Neural crest cell (in vitro differentiated cells): ENCODE measurements around the gene RNASE11. TPM values are rescaled to one million over a fixed set of nuclear protein-coding genes. Genes with fewer than 3 reads are reported as not detected.
A peak's percentile ranks its signal among the peaks of the same experiment; 100 is the strongest.

Experiments used
- DNase-seq: peaks from one replicate; pipeline ENCODE4 v3.0.0; 2021; ENCODE audit warnings: low read depth, mixed read lengths, low spot score
- H3K27ac Mint-ChIP-seq: one replicate; pipeline ENCODE4 v1.8.0; 2021; ENCODE audit warnings: mild to moderate bottlenecking, mixed read lengths; ENCODE audit not compliant: unreplicated experiment
- H3K27me3 Mint-ChIP-seq: 2 replicates; pipeline ENCODE4 v1.8.0; 2021; ENCODE audit warnings: low read depth, mild to moderate bottlenecking, mixed read lengths
- H3K36me3 Mint-ChIP-seq: 2 replicates; pipeline ENCODE4 v1.8.0; 2021; ENCODE audit warnings: low read depth, mild to moderate bottlenecking, mixed read lengths
- H3K4me1 Mint-ChIP-seq: 2 replicates; pipeline ENCODE4 v1.8.0; 2021; ENCODE audit warnings: mixed read lengths
- H3K4me3 Mint-ChIP-seq: one replicate; pipeline ENCODE4 v1.8.0; 2021; ENCODE audit warnings: mild to moderate bottlenecking, mixed read lengths
- H3K9me3 Mint-ChIP-seq: 2 replicates; pipeline ENCODE4 v1.8.0; 2021; ENCODE audit warnings: mixed read lengths
- total RNA-seq: library from RNA; stranded (reverse); gene quantifications from 2 replicates; pipeline ENCODE4 v1.2.1, GENCODE V29; 2021
- TF ChIP-seq, protein P1 (sequence below): fragments of 200-600 bp; sonication (generic); conservative IDR thresholded peaks from 2 replicates; pipeline ENCODE4 v1.5.0; 2021; ENCODE audit warnings: antibody characterized with exemption, mild to moderate bottlenecking

RNASE11 gene
- total RNA-seq, 1 donor from 2014 or later: not detected

DNA sequence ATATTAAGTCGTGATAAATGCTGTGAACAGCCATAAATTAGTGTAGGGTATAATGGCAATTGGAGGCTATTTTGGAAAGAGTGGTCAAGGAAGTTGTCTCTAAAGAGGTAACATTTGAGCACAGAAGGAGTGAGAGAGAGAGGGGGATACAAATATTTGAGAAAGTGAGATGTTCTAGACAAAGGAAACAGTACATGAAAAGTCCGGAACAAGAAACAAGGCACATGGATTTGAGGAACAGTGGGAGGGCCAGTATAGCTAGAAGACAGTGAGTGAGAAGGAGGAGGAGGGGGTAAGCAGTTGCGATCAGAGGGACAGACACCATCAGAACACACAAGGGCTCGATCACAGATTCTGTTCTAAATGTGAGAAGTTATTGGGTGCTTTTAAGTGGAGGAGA lies 23.5 kb upstream of the RNASE11 start:
- H3K4me3 Mint-ChIP-seq: no peak overlapping the region
- no peaks in the 10 kb centered on the region for H3K36me3 Mint-ChIP-seq
- H3K27me3 Mint-ChIP-seq: peaks cover 12% of the 10 kb centered on the region
- no peak for DNase-seq
- H3K9me3 Mint-ChIP-seq: no peaks in the 10 kb centered on the region
- TF ChIP-seq, protein P1, sequence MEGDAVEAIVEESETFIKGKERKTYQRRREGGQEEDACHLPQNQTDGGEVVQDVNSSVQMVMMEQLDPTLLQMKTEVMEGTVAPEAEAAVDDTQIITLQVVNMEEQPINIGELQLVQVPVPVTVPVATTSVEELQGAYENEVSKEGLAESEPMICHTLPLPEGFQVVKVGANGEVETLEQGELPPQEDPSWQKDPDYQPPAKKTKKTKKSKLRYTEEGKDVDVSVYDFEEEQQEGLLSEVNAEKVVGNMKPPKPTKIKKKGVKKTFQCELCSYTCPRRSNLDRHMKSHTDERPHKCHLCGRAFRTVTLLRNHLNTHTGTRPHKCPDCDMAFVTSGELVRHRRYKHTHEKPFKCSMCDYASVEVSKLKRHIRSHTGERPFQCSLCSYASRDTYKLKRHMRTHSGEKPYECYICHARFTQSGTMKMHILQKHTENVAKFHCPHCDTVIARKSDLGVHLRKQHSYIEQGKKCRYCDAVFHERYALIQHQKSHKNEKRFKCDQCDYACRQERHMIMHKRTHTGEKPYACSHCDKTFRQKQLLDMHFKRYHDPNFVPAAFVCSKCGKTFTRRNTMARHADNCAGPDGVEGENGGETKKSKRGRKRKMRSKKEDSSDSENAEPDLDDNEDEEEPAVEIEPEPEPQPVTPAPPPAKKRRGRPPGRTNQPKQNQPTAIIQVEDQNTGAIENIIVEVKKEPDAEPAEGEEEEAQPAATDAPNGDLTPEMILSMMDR: no peak
- H3K4me1 Mint-ChIP-seq: peaks cover 5% of the 10 kb centered on the region
- no peak overlapping the region for H3K27ac Mint-ChIP-seq

DNA sequence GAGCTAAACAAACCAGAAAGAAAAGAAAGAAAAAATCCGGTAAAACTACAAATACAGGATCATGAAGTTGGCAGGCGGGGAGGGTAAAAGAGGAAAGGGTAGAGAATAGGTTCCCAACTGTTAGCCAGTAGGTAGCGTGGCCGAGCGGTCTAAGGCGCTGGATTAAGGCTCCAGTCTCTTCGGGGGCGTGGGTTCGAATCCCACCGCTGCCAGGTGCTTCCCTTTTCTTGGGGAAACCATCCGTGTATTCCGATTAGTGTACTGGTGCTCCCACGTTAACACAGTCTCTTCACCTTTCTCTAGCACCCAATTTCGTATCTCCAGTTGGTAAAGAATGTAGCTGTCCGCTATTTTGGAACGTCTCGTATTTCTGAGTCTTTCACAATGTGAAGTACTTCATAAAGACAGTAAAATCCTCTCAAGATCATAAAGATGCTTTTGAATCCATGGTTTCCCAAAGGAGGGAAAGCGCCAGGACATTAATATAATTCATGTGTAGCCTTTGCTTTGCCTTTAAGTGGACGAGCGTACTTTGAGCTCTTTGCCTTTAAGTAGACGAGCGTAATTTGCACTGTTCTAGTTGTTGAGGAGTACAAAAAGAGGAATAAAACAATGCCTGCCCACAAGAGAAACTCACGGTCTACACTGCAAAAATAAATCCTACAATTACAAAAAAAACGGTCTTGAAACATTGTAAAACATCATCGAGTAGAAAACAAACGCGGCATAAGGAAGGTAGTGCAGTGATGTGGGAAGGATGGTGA lies 22.4 kb upstream of the RNASE11 start:
- TF ChIP-seq, protein P1: no peak
- H3K9me3 Mint-ChIP-seq: no peaks in the 10 kb centered on the region
- peaks cover 12% of the 10 kb centered on the region for H3K27me3 Mint-ChIP-seq
- peak; percentile 77 for DNase-seq
- peaks cover 5% of the 10 kb centered on the region for H3K4me1 Mint-ChIP-seq
- H3K4me3 Mint-ChIP-seq: no peak overlapping the region
- no peak overlapping the region for H3K27ac Mint-ChIP-seq
- H3K36me3 Mint-ChIP-seq: no peaks in the 10 kb centered on the region

DNA sequence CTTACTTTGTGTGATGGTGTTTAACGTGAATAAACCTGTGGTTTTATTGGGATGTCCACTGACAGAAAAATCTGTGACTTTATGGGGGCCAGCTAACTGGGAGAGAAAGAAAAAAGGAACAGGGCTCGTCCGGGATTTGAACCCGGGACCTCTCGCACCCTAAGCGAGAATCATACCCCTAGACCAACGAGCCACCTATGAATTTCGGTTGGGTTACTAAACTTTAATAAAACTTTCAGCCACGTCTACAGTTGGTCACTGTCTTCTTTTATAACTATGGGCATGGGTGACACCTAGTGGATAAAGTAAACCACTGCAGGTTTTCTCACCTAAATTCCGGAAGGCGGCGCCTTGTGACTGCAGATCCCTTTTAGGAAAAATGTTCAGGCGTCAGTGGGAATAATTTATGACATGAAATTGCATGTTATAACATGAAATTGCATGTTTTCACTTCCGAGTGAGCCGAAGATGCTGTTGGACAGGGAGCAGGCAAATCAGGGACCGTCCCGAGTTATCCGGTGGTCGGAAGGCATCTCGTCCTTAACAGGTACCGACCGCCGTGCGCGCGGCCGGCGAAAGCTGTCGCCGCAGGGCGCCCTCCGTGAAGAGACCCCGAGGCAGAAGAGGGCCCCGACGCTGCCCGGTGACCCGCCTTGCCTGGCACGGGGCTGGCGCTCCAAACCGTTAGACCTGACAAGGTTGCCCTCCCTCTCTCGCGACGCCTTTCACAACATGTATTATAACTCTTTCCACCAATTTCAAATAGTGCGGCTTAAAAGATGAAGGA lies 21.6 kb upstream of the RNASE11 start:
- Mint-ChIP-seq H3K4me1 (peaks cover 1% of the 10 kb centered on the region), H3K4me3 (no peak overlapping the region), H3K9me3 (no peaks in the 10 kb centered on the region), H3K36me3 (no peaks in the 10 kb centered on the region), H3K27ac (no peak overlapping the region), H3K27me3 (peaks cover 8% of the 10 kb centered on the region)
- TF ChIP-seq, protein P1: peak; percentile 94
- peak; percentile 71 for DNase-seq

GRCh38 chr14:20608383-20609110 lies 20.7 kb upstream of the RNASE11 start:
- Mint-ChIP-seq H3K36me3 (no peaks in the 10 kb centered on the region), H3K27ac (no peak overlapping the region), H3K4me3 (peak overlapping the region; percentile 50), H3K9me3 (no peaks in the 10 kb centered on the region), H3K4me1 (no peaks in the 10 kb centered on the region), H3K27me3 (peaks cover 8% of the 10 kb centered on the region)
- TF ChIP-seq, protein P1: no peak
- no peak for DNase-seq

- Mint-ChIP-seq H3K4me3 (peak overlapping the region; percentile 25), H3K4me1 (no peaks in the 10 kb centered on the region), H3K27me3 (peaks cover 8% of the 10 kb centered on the region), H3K36me3 (no peaks in the 10 kb centered on the region), H3K27ac (no peak overlapping the region), H3K9me3 (no peaks in the 10 kb centered on the region)
- DNase-seq: no peak
- TF ChIP-seq, protein P1: no peak
Observed at GRCh38 chr14:20607617-20608016, 19.8 kb upstream of the RNASE11 start.
